HG03045 (cell line): Measurements from ENCODE around the gene SLC39A11.
"Not testable (repeated sequence)": the region's sequence is repeated elsewhere in the genome, so short reads cannot be mapped to it uniquely, and the experiment has no call there.

Experiments
- ATAC-seq: cut with Tn5 transposase; IDR thresholded peaks from one replicate; pipeline ENCODE4 v1.9.1; 2021; ENCODE audit warnings: mild to moderate bottlenecking, moderate library complexity; ENCODE audit not compliant: unreplicated experiment

Gene SLC39A11

DNA sequence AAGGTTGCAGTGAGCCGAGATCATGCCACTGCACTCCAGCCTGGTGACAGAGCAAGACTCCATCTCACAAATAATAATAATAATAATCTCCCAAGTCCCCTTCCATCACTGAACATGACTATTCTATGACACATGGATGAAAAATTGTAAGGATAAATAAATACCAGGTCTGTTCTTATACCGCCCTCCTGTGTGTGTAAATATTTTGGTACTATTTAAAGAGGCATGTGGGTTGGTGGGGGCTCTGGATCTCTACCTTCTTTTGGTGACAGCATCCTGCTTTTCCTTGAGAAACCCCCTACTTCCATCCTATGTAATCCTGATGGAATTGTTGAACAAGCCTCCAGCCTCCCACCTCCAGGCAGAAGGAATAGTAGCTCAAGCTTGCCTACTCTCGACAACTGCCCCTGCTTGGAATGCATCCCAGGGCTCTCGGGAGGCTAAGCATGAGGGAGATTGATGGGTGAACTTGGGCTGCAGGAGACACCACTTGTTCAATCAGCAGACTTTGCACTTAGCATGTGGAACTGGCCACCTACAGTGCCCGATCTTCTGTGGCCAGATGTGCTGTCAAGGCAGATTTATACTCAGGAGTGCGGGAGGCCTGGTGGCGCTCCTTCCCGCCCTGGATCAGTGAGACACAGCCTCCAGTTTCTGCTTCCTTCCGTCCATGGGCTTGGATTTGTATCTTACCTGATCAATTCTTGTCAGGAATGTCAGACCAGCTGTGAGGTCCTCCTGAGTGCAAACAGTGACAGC, 287.4 kb downstream of the SLC39A11 start:
- no peak for ATAC-seq

- no peak for ATAC-seq
These were observed 289.8 kb downstream of the SLC39A11 start for GRCh38 chr17:72802726-72803125.

- no peak for ATAC-seq
These were observed 295.3 kb downstream of the SLC39A11 start for GRCh38 chr17:72797142-72797541.

DNA sequence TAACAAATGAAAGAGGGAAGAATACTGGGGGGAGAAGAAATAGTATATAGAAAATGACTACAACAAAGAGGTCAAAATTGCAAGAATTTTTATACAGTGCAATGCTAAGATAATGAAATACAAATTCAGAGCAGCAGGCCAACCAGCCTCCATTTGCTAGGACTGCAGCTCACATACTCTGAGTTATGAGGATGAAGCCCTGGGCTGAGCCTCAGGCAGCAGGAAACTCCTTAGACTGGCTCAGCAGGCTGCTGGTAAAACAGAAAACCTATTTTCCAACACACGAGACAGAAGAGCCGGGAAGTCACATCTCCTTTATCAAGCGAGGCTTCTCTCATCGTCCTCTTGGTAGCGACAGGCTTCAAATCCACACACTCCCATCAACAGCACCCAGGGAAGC, 296.5 kb downstream of the SLC39A11 start:
- ATAC-seq: no peak

DNA sequence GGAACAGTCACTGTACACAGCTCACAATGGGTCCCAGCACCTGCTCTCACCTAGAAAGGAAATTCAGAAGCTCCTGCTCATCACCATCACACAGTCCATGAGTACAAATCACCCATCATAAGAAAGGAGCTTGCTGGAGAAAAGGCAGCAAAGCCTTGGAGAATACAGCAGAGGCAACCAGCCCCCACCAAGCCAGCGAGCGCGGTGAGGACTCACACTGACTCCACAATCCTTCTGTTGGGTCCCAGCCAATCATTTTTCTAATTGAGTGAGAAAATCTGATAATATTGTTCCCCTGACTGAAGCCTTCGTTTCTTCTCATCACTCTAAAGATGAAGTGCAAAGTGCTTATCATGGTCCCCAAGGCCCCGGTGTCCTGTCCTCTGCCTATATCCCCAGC, 298.3 kb downstream of the SLC39A11 start:
- ATAC-seq: no peak

GRCh38 chr17:72792771-72793170, 299.7 kb downstream of the SLC39A11 start:
- ATAC-seq: no peak

- no peak for ATAC-seq
These were observed 302.3 kb downstream of the SLC39A11 start for GRCh38 chr17:72790190-72790589.

DNA sequence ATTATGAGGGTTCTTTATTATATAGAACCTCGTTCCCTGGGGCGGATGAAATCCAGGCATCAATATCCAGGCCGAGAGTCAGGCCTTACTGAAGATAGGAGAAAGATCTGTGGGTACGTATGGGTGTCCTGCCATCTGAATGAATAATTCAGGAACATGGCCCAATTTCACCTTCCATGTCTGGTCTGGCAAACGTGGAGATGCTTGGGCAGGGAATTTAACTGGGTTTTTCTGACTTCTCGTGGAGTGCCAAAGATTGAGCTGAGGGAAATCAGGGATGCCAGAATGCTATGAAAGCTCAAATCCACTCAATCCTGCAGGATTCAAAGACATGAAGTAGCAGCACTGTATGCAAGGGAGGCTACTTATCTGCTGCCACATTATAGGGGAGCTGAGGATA, 302.8 kb downstream of the SLC39A11 start:
- ATAC-seq: no peak

- ATAC-seq: no peak
These were observed 303.4 kb downstream of the SLC39A11 start for GRCh38 chr17:72788950-72789585.

GRCh38 chr17:72786209-72786608, 306.3 kb downstream of the SLC39A11 start:
- ATAC-seq: no peak

GRCh38 chr17:72782985-72783701, 309.3 kb downstream of the SLC39A11 start:
- no peak for ATAC-seq

GRCh38 chr17:72782437-72782836, 310.1 kb downstream of the SLC39A11 start:
- not testable (repeated sequence) for ATAC-seq

- no peak for ATAC-seq
These were observed 314.0 kb downstream of the SLC39A11 start for GRCh38 chr17:72778169-72779151.

- ATAC-seq: no peak
These were observed 316.6 kb downstream of the SLC39A11 start for GRCh38 chr17:72775919-72776318.

GRCh38 chr17:72775237-72775636, 317.3 kb downstream of the SLC39A11 start:
- no peak for ATAC-seq

- ATAC-seq: no peak
These were observed 318.3 kb downstream of the SLC39A11 start for GRCh38 chr17:72774236-72774635.

DNA sequence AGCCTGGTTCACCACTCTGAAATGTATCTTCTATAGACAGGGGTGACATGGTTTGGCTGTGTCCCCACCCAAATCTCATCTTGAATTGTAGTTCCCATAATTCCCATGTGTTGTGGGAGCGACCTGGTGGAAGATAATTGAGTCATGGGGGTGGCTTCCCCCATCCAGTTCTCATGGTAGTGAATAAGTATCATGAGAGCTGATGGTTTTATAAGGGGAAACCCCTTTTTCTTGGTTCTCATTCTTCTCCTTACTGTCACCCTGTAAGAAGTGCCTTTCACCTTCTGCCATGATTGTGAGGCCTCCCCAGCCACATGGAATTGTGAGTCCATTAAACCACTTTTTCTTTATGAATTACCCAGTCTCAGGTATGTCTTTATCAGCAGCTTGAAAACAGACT, 319.3 kb downstream of the SLC39A11 start:
- not testable (repeated sequence) for ATAC-seq

- ATAC-seq: no peak
These were observed 320.1 kb downstream of the SLC39A11 start for GRCh38 chr17:72772331-72772821.

- no peak for ATAC-seq
These were observed 320.8 kb downstream of the SLC39A11 start for GRCh38 chr17:72771734-72772133.

DNA sequence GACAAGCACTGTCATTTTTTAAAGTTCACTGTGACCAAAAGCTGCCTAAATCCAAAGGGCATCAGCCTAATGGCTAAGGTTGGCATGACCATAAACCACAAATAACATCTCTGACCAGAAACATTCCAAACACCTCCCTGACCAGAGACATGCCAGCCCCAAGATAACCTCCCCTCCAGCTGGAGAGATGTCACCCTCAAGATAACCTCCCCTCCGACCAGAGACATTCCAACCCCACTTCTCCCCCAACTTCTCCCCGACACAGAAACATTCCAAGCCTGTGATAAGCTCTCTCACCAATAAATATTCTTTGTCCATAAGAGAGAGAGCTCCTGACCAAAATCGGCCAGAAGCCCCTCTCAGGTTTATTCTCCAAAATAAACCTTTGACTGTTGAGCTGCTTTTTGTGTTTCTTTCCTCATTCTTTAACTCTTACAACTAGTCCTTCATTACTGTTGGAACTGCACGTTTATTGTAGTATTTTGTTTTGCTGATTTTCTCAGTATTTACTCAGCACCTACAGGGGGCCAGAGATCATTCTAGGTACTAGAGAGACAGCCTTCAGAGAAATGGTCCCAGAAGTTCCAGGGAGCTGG, 325.6 kb downstream of the SLC39A11 start:
- no peak for ATAC-seq
